ENCODE measurements around the gene GASK1A.

GASK1A gene

DNA sequence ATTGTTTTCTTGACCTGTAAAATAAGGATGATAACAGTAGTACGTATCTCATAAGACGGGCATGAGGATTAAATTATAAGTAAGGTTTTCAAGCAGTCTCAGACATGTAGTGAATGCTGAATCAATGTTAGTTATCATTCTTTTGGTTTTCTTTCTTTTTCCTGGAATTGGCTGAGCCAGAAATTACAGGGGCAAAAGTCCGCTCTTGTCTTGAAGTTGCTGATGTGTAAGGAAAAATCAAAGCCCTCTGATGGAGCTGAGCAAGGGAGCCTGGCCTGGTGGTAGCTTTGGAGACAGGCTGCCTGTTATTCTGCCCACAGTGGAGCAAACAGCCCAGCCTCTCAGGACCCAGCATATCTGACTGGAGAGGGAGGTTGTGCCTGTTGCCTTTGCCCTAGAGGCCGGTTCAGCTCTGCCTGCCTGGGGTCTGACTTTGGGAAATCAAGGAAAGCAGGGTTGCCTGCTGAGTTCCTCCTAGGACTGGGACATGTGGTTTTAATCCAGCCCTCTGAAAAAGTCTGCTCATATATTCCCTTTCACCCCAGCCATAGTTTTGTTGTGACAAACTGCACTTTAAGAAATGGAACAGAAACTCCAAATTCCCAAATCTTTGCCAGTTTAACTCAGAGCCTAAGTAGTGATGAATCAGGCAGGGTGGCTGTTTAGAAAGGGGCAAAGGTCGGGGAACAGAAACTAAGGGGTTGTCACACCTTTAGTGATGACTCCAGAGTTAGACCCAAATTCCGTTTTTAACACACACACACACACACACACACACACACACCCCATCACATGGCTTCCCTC is 40.1 kb downstream of the GASK1A start (continued):
- no peak for TF ChIP-seq ARNTL (CRISPR knock-in tag; IDR thresholded peaks at IDR 0.05; ENCODE audit: borderline replicate concordance, low read depth)
- no peak for TF ChIP-seq OSR1 (CRISPR knock-in tag; IDR thresholded peaks at IDR 0.05)
- no peak for TF ChIP-seq BACH2 (CRISPR knock-in tag; IDR thresholded peaks at IDR 0.05; ENCODE audit: borderline replicate concordance)
- no peak for TF ChIP-seq ZC3H10 (CRISPR knock-in tag; IDR thresholded peaks at IDR 0.05)

DNA sequence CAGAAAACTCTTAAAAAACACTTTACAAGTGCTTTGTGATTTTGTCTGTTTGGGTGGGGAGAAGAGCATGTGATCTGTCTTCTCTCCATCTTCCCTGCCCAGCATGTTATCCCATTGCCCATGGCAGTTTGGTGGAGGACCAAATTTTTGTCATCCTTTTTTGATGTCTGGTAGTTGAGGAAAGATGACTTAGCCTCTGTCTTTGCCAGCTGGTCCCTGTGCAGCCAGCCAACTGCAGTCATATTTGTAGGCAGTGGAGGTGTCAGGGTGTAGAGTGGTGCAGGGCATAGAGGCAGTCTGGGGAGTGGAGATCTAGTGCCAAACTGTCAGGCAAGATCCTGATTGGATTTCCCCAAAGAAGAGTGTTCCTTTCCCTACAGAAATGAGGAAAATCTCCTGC is 40.7 kb downstream of the GASK1A start:
- no peak for ATAC-seq
- TF ChIP-seq CSDC2 (CRISPR knock-in tag; IDR thresholded peaks at IDR 0.05) (no peak), ZC3H10 (CRISPR knock-in tag; IDR thresholded peaks at IDR 0.05) (no peak), SNAI2 (CRISPR knock-in tag; IDR thresholded peaks at IDR 0.05) (no peak), TCF4 (CRISPR knock-in tag; IDR thresholded peaks at IDR 0.05; ENCODE audit: borderline replicate concordance) (no peak), RARB (CRISPR knock-in tag; IDR thresholded peaks at IDR 0.05) (no peak), ZFP3 (CRISPR knock-in tag; IDR thresholded peaks at IDR 0.05) (no peak), ZNF565 (CRISPR knock-in tag; conservative IDR thresholded peaks at IDR 0.05; ENCODE audit: low read depth) (no peak), BACH2 (CRISPR knock-in tag; IDR thresholded peaks at IDR 0.05; ENCODE audit: borderline replicate concordance) (no peak), PPARA (CRISPR knock-in tag; IDR thresholded peaks at IDR 0.05; ENCODE audit: borderline replicate concordance) (no peak), ZFP30 (CRISPR knock-in tag; IDR thresholded peaks at IDR 0.05) (no peak), GLIS3 (CRISPR knock-in tag; IDR thresholded peaks at IDR 0.05) (no peak), ESRRG (CRISPR knock-in tag; IDR thresholded peaks at IDR 0.05) (no peak), TOX (CRISPR knock-in tag; IDR thresholded peaks at IDR 0.05; ENCODE audit: borderline replicate concordance) (no peak), ISL1 (CRISPR knock-in tag; IDR thresholded peaks at IDR 0.05) (no peak), ARNTL (CRISPR knock-in tag; IDR thresholded peaks at IDR 0.05; ENCODE audit: borderline replicate concordance, low read depth) (no peak)
- TF ChIP-seq, protein P1, sequence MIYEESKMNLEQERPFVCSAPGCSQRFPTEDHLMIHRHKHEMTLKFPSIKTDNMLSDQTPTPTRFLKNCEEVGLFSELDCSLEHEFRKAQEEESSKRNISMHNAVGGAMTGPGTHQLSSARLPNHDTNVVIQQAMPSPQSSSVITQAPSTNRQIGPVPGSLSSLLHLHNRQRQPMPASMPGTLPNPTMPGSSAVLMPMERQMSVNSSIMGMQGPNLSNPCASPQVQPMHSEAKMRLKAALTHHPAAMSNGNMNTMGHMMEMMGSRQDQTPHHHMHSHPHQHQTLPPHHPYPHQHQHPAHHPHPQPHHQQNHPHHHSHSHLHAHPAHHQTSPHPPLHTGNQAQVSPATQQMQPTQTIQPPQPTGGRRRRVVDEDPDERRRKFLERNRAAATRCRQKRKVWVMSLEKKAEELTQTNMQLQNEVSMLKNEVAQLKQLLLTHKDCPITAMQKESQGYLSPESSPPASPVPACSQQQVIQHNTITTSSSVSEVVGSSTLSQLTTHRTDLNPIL (CRISPR knock-in tag; IDR thresholded peaks at IDR 0.05; ENCODE audit: low read depth): no peak
- TF ChIP-seq, protein P2, sequence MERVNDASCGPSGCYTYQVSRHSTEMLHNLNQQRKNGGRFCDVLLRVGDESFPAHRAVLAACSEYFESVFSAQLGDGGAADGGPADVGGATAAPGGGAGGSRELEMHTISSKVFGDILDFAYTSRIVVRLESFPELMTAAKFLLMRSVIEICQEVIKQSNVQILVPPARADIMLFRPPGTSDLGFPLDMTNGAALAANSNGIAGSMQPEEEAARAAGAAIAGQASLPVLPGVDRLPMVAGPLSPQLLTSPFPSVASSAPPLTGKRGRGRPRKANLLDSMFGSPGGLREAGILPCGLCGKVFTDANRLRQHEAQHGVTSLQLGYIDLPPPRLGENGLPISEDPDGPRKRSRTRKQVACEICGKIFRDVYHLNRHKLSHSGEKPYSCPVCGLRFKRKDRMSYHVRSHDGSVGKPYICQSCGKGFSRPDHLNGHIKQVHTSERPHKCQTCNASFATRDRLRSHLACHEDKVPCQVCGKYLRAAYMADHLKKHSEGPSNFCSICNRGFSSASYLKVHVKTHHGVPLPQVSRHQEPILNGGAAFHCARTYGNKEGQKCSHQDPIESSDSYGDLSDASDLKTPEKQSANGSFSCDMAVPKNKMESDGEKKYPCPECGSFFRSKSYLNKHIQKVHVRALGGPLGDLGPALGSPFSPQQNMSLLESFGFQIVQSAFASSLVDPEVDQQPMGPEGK (CRISPR knock-in tag; IDR thresholded peaks at IDR 0.05; ENCODE audit: borderline replicate concordance): no peak
- TF ChIP-seq, protein P3, sequence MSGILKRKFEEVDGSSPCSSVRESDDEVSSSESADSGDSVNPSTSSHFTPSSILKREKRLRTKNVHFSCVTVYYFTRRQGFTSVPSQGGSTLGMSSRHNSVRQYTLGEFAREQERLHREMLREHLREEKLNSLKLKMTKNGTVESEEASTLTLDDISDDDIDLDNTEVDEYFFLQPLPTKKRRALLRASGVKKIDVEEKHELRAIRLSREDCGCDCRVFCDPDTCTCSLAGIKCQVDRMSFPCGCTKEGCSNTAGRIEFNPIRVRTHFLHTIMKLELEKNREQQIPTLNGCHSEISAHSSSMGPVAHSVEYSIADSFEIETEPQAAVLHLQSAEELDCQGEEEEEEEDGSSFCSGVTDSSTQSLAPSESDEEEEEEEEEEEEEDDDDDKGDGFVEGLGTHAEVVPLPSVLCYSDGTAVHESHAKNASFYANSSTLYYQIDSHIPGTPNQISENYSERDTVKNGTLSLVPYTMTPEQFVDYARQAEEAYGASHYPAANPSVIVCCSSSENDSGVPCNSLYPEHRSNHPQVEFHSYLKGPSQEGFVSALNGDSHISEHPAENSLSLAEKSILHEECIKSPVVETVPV (CRISPR knock-in tag; IDR thresholded peaks at IDR 0.05): no peak
- TF ChIP-seq, protein P4, sequence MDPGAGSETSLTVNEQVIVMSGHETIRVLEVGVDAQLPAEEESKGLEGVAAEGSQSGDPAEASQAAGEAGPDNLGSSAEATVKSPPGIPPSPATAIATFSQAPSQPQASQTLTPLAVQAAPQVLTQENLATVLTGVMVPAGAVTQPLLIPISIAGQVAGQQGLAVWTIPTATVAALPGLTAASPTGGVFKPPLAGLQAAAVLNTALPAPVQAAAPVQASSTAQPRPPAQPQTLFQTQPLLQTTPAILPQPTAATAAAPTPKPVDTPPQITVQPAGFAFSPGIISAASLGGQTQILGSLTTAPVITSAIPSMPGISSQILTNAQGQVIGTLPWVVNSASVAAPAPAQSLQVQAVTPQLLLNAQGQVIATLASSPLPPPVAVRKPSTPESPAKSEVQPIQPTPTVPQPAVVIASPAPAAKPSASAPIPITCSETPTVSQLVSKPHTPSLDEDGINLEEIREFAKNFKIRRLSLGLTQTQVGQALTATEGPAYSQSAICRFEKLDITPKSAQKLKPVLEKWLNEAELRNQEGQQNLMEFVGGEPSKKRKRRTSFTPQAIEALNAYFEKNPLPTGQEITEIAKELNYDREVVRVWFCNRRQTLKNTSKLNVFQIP (CRISPR knock-in tag; IDR thresholded peaks at IDR 0.05; ENCODE audit: borderline replicate concordance, low read depth): no peak
- TF ChIP-seq, protein P5, sequence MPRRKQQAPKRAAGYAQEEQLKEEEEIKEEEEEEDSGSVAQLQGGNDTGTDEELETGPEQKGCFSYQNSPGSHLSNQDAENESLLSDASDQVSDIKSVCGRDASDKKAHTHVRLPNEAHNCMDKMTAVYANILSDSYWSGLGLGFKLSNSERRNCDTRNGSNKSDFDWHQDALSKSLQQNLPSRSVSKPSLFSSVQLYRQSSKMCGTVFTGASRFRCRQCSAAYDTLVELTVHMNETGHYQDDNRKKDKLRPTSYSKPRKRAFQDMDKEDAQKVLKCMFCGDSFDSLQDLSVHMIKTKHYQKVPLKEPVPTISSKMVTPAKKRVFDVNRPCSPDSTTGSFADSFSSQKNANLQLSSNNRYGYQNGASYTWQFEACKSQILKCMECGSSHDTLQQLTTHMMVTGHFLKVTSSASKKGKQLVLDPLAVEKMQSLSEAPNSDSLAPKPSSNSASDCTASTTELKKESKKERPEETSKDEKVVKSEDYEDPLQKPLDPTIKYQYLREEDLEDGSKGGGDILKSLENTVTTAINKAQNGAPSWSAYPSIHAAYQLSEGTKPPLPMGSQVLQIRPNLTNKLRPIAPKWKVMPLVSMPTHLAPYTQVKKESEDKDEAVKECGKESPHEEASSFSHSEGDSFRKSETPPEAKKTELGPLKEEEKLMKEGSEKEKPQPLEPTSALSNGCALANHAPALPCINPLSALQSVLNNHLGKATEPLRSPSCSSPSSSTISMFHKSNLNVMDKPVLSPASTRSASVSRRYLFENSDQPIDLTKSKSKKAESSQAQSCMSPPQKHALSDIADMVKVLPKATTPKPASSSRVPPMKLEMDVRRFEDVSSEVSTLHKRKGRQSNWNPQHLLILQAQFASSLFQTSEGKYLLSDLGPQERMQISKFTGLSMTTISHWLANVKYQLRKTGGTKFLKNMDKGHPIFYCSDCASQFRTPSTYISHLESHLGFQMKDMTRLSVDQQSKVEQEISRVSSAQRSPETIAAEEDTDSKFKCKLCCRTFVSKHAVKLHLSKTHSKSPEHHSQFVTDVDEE (CRISPR knock-in tag; IDR thresholded peaks at IDR 0.05): no peak

DNA sequence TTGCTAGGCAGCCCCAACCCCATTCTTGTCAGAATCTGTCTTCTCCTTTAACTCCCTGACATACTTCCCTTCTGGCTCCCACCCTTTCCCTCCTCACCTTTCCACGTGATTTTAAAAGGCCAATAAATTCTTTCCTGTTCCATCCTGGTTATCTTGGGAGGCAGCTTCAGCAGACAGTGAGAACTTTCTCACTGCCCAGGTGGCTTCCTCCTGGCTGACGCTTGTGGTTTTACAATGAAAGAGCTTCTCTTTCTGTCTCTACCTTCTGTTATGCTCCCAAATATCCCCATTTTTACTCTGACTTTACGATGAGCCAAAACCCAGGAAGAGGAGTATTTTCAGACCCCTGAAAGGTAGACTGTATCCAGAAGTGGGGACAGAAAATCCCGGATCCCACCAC is 42.1 kb downstream of the GASK1A start:
- no peak for ATAC-seq
- TF ChIP-seq ZFP3 (CRISPR knock-in tag; IDR thresholded peaks at IDR 0.05): no peak
- no peak for TF ChIP-seq RARB (CRISPR knock-in tag; IDR thresholded peaks at IDR 0.05)
- no peak for TF ChIP-seq CSDC2 (CRISPR knock-in tag; IDR thresholded peaks at IDR 0.05)
- TF ChIP-seq ISL1 (CRISPR knock-in tag; IDR thresholded peaks at IDR 0.05): no peak
- TF ChIP-seq ZNF70 (CRISPR knock-in tag; IDR thresholded peaks at IDR 0.05): no peak
- TF ChIP-seq OSR1 (CRISPR knock-in tag; IDR thresholded peaks at IDR 0.05): no peak
- TF ChIP-seq, protein P2 (CRISPR knock-in tag; IDR thresholded peaks at IDR 0.05; ENCODE audit: borderline replicate concordance): no peak
- TF ChIP-seq ZC3H10 (CRISPR knock-in tag; IDR thresholded peaks at IDR 0.05): no peak
- TF ChIP-seq BACH2 (CRISPR knock-in tag; IDR thresholded peaks at IDR 0.05; ENCODE audit: borderline replicate concordance): no peak
- TF ChIP-seq TOX (CRISPR knock-in tag; IDR thresholded peaks at IDR 0.05; ENCODE audit: borderline replicate concordance): no peak
- TF ChIP-seq, protein P5 (CRISPR knock-in tag; IDR thresholded peaks at IDR 0.05): no peak
- TF ChIP-seq SNAI2 (CRISPR knock-in tag; IDR thresholded peaks at IDR 0.05): no peak
- TF ChIP-seq ZFP30 (CRISPR knock-in tag; IDR thresholded peaks at IDR 0.05): no peak
- TF ChIP-seq GLIS3 (CRISPR knock-in tag; IDR thresholded peaks at IDR 0.05): no peak

Data from SK-N-SH treated with all-trans-retinoic acid at 6 μM for 48 hours (cell line).